H9 (cell line): ENCODE results near the gene DMXL2. TPM values are rescaled to one million over a fixed set of nuclear protein-coding genes. Genes with fewer than 3 reads are reported as not detected.

Experiments
- DNase-seq: peaks from one replicate; pipeline ENCODE4 v3.0.0-alpha.2; 2017
- H2AFZ ChIP-seq: one replicate; pipeline ENCODE4 v1.6.1; 2013; ENCODE audit warnings: mild to moderate bottlenecking, low read length, control low read depth, moderate library complexity
- H2AK5ac ChIP-seq: 2 replicates; pipeline ENCODE4 v1.6.1; 2013; ENCODE audit warnings: low read length, control low read depth, mixed read lengths; ENCODE audit not compliant: insufficient read length
- H2BK120ac ChIP-seq: one replicate; pipeline ENCODE4 v1.6.1; 2013; ENCODE audit warnings: low read depth, mild to moderate bottlenecking, low read length, control low read depth, inconsistent platforms; ENCODE audit not compliant: poor library complexity, severe bottlenecking
- H2BK12ac ChIP-seq: 2 replicates; pipeline ENCODE4 v1.6.1; 2013; ENCODE audit warnings: low read length, control low read depth, mixed read lengths, low read depth; ENCODE audit not compliant: insufficient read length
- H2BK15ac ChIP-seq: 2 replicates; pipeline ENCODE4 v1.6.1; 2013; ENCODE audit warnings: low read depth, low read length, control low read depth
- H2BK20ac ChIP-seq: one replicate; pipeline ENCODE4 v1.6.1; 2013; ENCODE audit warnings: low read depth, mild to moderate bottlenecking, low read length, control low read depth, inconsistent platforms; ENCODE audit not compliant: poor library complexity, severe bottlenecking
- H2BK5ac ChIP-seq: 2 replicates; pipeline ENCODE4 v1.6.1; 2013; ENCODE audit warnings: low read length, control low read depth, mixed read lengths; ENCODE audit not compliant: insufficient read length
- H3K14ac ChIP-seq: 2 replicates; pipeline ENCODE4 v1.6.1; 2013; ENCODE audit warnings: low read length, control low read depth; ENCODE audit not compliant: insufficient read depth
- H3K18ac ChIP-seq: 2 replicates; pipeline ENCODE4 v1.6.1; 2013; ENCODE audit warnings: low read depth, mild to moderate bottlenecking, mixed read lengths, low read length, control low read depth; ENCODE audit not compliant: insufficient read length
- H3K23ac ChIP-seq: 2 replicates; pipeline ENCODE4 v1.6.1; 2013; ENCODE audit warnings: low read length, control low read depth, mixed read lengths, low read depth; ENCODE audit not compliant: insufficient read length
- H3K23me2 ChIP-seq: 2 replicates; pipeline ENCODE4 v1.6.1; 2013; ENCODE audit warnings: low read depth, mild to moderate bottlenecking, mixed read lengths, low read length, control low read depth; ENCODE audit not compliant: insufficient read length, poor library complexity, severe bottlenecking
- H3K27ac ChIP-seq: 2 replicates; pipeline ENCODE4 v1.5.1; 2013; ENCODE audit warnings: low read length, control low read depth, mixed read lengths, low read depth; ENCODE audit not compliant: insufficient read length
- H3K27me3 ChIP-seq: 2 replicates; pipeline ENCODE4 v1.6.1; 2013; ENCODE audit warnings: low read length, control low read depth, inconsistent platforms; ENCODE audit not compliant: insufficient read depth
- H3K4ac ChIP-seq: 2 replicates; pipeline ENCODE4 v1.6.1; 2013; ENCODE audit warnings: low read depth, mild to moderate bottlenecking, control low read depth, inconsistent platforms, low read length, moderate library complexity
- H3K4me1 ChIP-seq: 2 replicates; pipeline ENCODE4 v1.6.1; 2013; ENCODE audit warnings: low read length, control low read depth, inconsistent platforms; ENCODE audit not compliant: insufficient read depth
- H3K4me2 ChIP-seq: 2 replicates; pipeline ENCODE4 v1.6.1; 2013; ENCODE audit warnings: low read length, control low read depth, mixed read lengths; ENCODE audit not compliant: insufficient read length, insufficient read depth
- H3K56ac ChIP-seq: 2 replicates; pipeline ENCODE4 v1.6.1; 2013; ENCODE audit warnings: low read depth, mild to moderate bottlenecking, mixed read lengths, low read length, control low read depth; ENCODE audit not compliant: insufficient read length
- H3K79me1 ChIP-seq: 2 replicates; pipeline ENCODE4 v1.6.1; 2013; ENCODE audit warnings: low read depth, mild to moderate bottlenecking, moderate library complexity, low read length, control low read depth, inconsistent platforms; ENCODE audit not compliant: insufficient read depth, poor library complexity, severe bottlenecking
- H3K79me2 ChIP-seq: 2 replicates; pipeline ENCODE4 v1.6.1; 2013; ENCODE audit warnings: low read length, control low read depth, inconsistent platforms; ENCODE audit not compliant: insufficient read depth
- H3K9ac ChIP-seq: 2 replicates; pipeline ENCODE4 v1.6.1; 2013; ENCODE audit warnings: low read length, control low read depth, mixed read lengths; ENCODE audit not compliant: insufficient read length; ENCODE audit errors: extremely low read depth
- H3K9me3 ChIP-seq: one replicate; pipeline ENCODE4 v1.6.1; 2013; ENCODE audit warnings: low read depth, low read length, inconsistent platforms; ENCODE audit not compliant: control insufficient read depth
- H3T11ph ChIP-seq: one replicate; pipeline ENCODE4 v1.6.1; 2013; ENCODE audit warnings: mild to moderate bottlenecking, low read length, control low read depth, inconsistent platforms
- H4K20me1 ChIP-seq: one replicate; pipeline ENCODE4 v1.6.1; 2013; ENCODE audit not compliant: control insufficient read depth, insufficient read length, insufficient read depth
- H4K5ac ChIP-seq: 2 replicates; pipeline ENCODE4 v1.6.1; 2013; ENCODE audit warnings: low read depth, mild to moderate bottlenecking, mixed read lengths, low read length, control low read depth; ENCODE audit not compliant: insufficient read length
- H4K8ac ChIP-seq: replicated peaks from 2 replicates; pipeline ENCODE4 v1.6.1; 2013; ENCODE audit warnings: low read length, control low read depth, mixed read lengths, low read depth; ENCODE audit not compliant: insufficient read length
- H4K91ac ChIP-seq: 2 replicates; pipeline ENCODE4 v1.6.1; 2013; ENCODE audit warnings: low read depth, mild to moderate bottlenecking, moderate library complexity, mixed read lengths, low read length, control low read depth; ENCODE audit not compliant: insufficient read length
- H3K27ac Mint-ChIP-seq, 3 experiments: 2 replicates in 2 of 3; 3 replicates in 1 of 3; pipeline ENCODE4 v1.8.0; 2020 to 2021; ENCODE audit warnings: mixed read lengths in 3 of 3, mild to moderate bottlenecking in 1 of 3, moderate library complexity in 1 of 3
- H3K27me3 Mint-ChIP-seq: 2 replicates; pipeline ENCODE4 v1.8.0; 2021; ENCODE audit warnings: low read depth, mild to moderate bottlenecking, moderate library complexity, mixed read lengths
- H3K36me3 Mint-ChIP-seq, 3 experiments: 2 replicates in 2 of 3; 3 replicates in 1 of 3; pipeline ENCODE4 v1.8.0; 2020 to 2021; ENCODE audit warnings: low read depth in 3 of 3, mixed read lengths in 3 of 3; ENCODE audit not compliant: insufficient read depth in 1 of 3
- H3K4me1 Mint-ChIP-seq, 2 experiments: 2 replicates each; pipeline ENCODE4 v1.8.0; 2020; ENCODE audit warnings: mixed read lengths in 2 of 2
- H3K4me3 Mint-ChIP-seq, 2 experiments: 2 replicates in 1 of 2; 3 replicates in 1 of 2; pipeline ENCODE4 v1.8.0; 2020 to 2021; ENCODE audit warnings: mild to moderate bottlenecking in 2 of 2, mixed read lengths in 2 of 2, moderate library complexity in 1 of 2
- H3K9me3 Mint-ChIP-seq, 2 experiments: 2 replicates in 1 of 2; 3 replicates in 1 of 2; pipeline ENCODE4 v1.8.0; 2020; ENCODE audit warnings: mild to moderate bottlenecking in 2 of 2, mixed read lengths in 2 of 2, moderate library complexity in 1 of 2
- CTCF ChIP-seq: fragments of 200-600 bp; sonication (generic); conservative IDR thresholded peaks from 3 replicates; pipeline ENCODE4 v1.8.0; 2021; ENCODE audit warnings: antibody characterized with exemption, mild to moderate bottlenecking
- WGBS: extraction: QIAGEN DNeasy Blood & Tissue Kit; methylation state at CpG from one replicate; pipeline ENCODE4 v1.1.7; 2013; ENCODE audit warnings: missing lambda C conversion rate, low lambda C conversion rate, mixed read lengths; ENCODE audit not compliant: insufficient read length; ENCODE audit errors: extremely low coverage; 5-methylcytosine and 5-hydroxymethylcytosine counted together
- total RNA-seq: library from RNA; stranded (reverse); gene quantifications from 2 replicates; pipeline ENCODE4 v1.2.1, GENCODE V29; 2021

Gene DMXL2
- total RNA-seq, 1 experiment from 2014 or later, result 13.9 TPM

DNA sequence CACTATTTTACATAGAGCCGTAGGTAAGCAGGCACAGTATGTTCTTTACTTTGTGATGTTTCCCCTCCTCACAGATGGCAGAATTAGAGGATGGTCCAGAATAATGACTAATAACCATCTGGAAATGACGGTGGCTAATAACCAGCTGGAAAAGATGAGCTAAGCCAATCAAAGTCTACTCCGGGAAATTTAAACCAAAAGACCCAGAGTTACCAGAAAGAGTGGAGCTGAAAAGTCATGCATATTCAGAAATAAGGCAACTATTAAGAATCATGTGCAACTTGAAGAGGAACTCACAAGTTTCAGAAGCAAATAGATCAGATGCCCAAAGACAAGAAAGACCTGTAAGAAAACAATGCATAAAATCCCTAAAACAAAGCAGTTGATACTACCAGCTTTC, 33.6 kb downstream of the DMXL2 start:
- Histone ChIP-seq H2AK5ac (no peak overlapping the region), H4K5ac (no peak overlapping the region), H4K20me1 (no peaks in the 10 kb centered on the region), H2AFZ (no peak overlapping the region), H3K18ac (no peak overlapping the region), H3K9me3 (no peaks in the 10 kb centered on the region), H3K79me1 (no peaks in the 10 kb centered on the region), H3K9ac (no peak overlapping the region), H3T11ph (no peak overlapping the region), H3K14ac (no peak overlapping the region), H3K23me2 (no peaks in the 10 kb centered on the region), H4K8ac (no peak overlapping the region), H2BK15ac (no peak overlapping the region), H3K27ac (no peak overlapping the region), H3K4me1 (no peaks in the 10 kb centered on the region), H4K91ac (no peak overlapping the region), H3K4ac (no peak overlapping the region), H2BK5ac (no peak overlapping the region), H3K56ac (no peak overlapping the region), H3K79me2 (no peaks in the 10 kb centered on the region), H2BK120ac (no peak overlapping the region), H3K4me2 (no peak overlapping the region), H2BK20ac (no peak overlapping the region), H3K27me3 (no peaks in the 10 kb centered on the region), H3K23ac (no peak overlapping the region), H2BK12ac (no peak overlapping the region)
- no CpG with 5 or more reads among the region's 3 CpGs for WGBS
- Mint-ChIP-seq H3K27ac (no peak overlapping the region), H3K4me1 (no peaks in the 10 kb centered on the region), H3K36me3 (peaks cover 8 to 36% (median 21%) of the 10 kb centered on the region in 3 experiments), H3K4me3 (no peak overlapping the region), H3K9me3 (peaks cover 44 to 50% of the 10 kb centered on the region in 2 experiments), H3K27me3 (no peaks in the 10 kb centered on the region; the same call in 1 of the 2 replicates)
- TF ChIP-seq CTCF, result no peak
- DNase-seq, result no peak
